HUES6 (cell line): ENCODE data around the gene DOLK.

Experiments
- H3K27ac ChIP-seq: 2 replicates; pipeline ENCODE4 v1.7.0; 2013; ENCODE audit warnings: low read depth, mild to moderate bottlenecking, low read length, inconsistent platforms
- H3K27me3 ChIP-seq: 2 replicates; pipeline ENCODE4 v1.6.1; 2013; ENCODE audit warnings: low read length; ENCODE audit not compliant: control insufficient read depth, insufficient read depth
- H3K36me3 ChIP-seq: 2 replicates; pipeline ENCODE4 v1.6.1; 2013; ENCODE audit warnings: low read length; ENCODE audit not compliant: control insufficient read depth, insufficient read depth
- H3K4me1 ChIP-seq: 2 replicates; pipeline ENCODE4 v1.6.1; 2013; ENCODE audit warnings: low read length; ENCODE audit not compliant: control insufficient read depth, insufficient read depth
- H3K4me3 ChIP-seq: 2 replicates; pipeline ENCODE4 v1.5.1; 2013; ENCODE audit warnings: low read depth, low read length
- H3K9ac ChIP-seq: one replicate; pipeline ENCODE4 v1.6.1; 2013; ENCODE audit warnings: mild to moderate bottlenecking, low read length
- H3K9me3 ChIP-seq: 2 replicates; pipeline ENCODE4 v1.6.1; 2013; ENCODE audit warnings: low read depth, low read length; ENCODE audit not compliant: control insufficient read depth, insufficient read depth

Gene DOLK

GRCh38 chr9:128929560-128929959, 17.8 kb downstream of the DOLK start:
- Histone ChIP-seq H3K27ac (no peak overlapping the region), H3K36me3 (no peaks in the 10 kb centered on the region), H3K9ac (no peak overlapping the region), H3K4me1 (peaks cover 2% of the 10 kb centered on the region; the same call in 1 of the 2 replicates), H3K27me3 (no peaks in the 10 kb centered on the region), H3K4me3 (no peak overlapping the region), H3K9me3 (no peaks in the 10 kb centered on the region)

- H3K36me3 ChIP-seq: no peaks in the 10 kb centered on the region
- H3K27me3 ChIP-seq: no peaks in the 10 kb centered on the region
- H3K27ac ChIP-seq: no peak overlapping the region
- H3K4me3 ChIP-seq: no peak overlapping the region
- no peak overlapping the region for H3K9ac ChIP-seq
- no peaks in the 10 kb centered on the region for H3K9me3 ChIP-seq
- peaks cover 2% of the 10 kb centered on the region; the same call in 1 of the 2 replicates for H3K4me1 ChIP-seq
These were observed 18.8 kb downstream of the DOLK start for GRCh38 chr9:128928624-128929023.

- no peaks in the 10 kb centered on the region for H3K36me3 ChIP-seq
- no peak overlapping the region for H3K9ac ChIP-seq
- H3K4me1 ChIP-seq: peaks cover 2% of the 10 kb centered on the region; the same call in 1 of the 2 replicates
- H3K9me3 ChIP-seq: no peaks in the 10 kb centered on the region
- H3K27me3 ChIP-seq: no peaks in the 10 kb centered on the region
- H3K4me3 ChIP-seq: no peak overlapping the region
- no peak overlapping the region for H3K27ac ChIP-seq
These were observed 19.5 kb downstream of the DOLK start for GRCh38 chr9:128927731-128928411.

GRCh38 chr9:128923493-128923883, 23.9 kb downstream of the DOLK start:
- Histone ChIP-seq H3K27me3 (no peaks in the 10 kb centered on the region), H3K27ac (no peak overlapping the region)

GRCh38 chr9:128921881-128922763, 25.3 kb downstream of the DOLK start:
- peak overlapping the region; percentile 68 for H3K4me3 ChIP-seq
- H3K9ac ChIP-seq: peak overlapping the region; percentile 63

More at GRCh38 chr9:128923493-128923883, 23.9 kb downstream of the DOLK start:
- H3K4me1 ChIP-seq: peaks cover 21% of the 10 kb centered on the region
- no peak overlapping the region for H3K9ac ChIP-seq
- H3K9me3 ChIP-seq: no peaks in the 10 kb centered on the region
- H3K4me3 ChIP-seq: no peak overlapping the region
- 0 out of 2 replicates have a peak, but pooled peaks cover 5% of the 10 kb centered on the region for H3K36me3 ChIP-seq

GRCh38 chr9:128920381-128921058, 26.9 kb downstream of the DOLK start, which contains the start of gene PHYHD1:
TSS of gene PHYHD1 (plus strand) at chr9:128920982. CDS start at chr9:128922324, 1,342 bp downstream.
- H3K9me3 ChIP-seq: no peaks in the 10 kb centered on the region
- H3K27me3 ChIP-seq: no peaks in the 10 kb centered on the region
- H3K36me3 ChIP-seq: peaks cover 31% of the 10 kb centered on the region
- peak within 1 kb of the TSS; percentile 63 for H3K9ac ChIP-seq
- peak within 1 kb of the TSS; percentile 68 for H3K4me3 ChIP-seq
- H3K27ac ChIP-seq: peak within 1 kb of the TSS; percentile 85
- H3K4me1 ChIP-seq: peaks cover 18% of the 10 kb centered on the region

More at GRCh38 chr9:128921881-128922763, 25.3 kb downstream of the DOLK start:
- Histone ChIP-seq H3K9me3 (no peaks in the 10 kb centered on the region), H3K27me3 (no peaks in the 10 kb centered on the region), H3K4me1 (peaks cover 18% of the 10 kb centered on the region), H3K27ac (peak overlapping the region; percentile 85), H3K36me3 (peaks cover 16% of the 10 kb centered on the region)

- peaks cover 18% of the 10 kb centered on the region for H3K4me1 ChIP-seq
- no peak overlapping the region for H3K4me3 ChIP-seq
- H3K9me3 ChIP-seq: no peaks in the 10 kb centered on the region
- no peak overlapping the region for H3K27ac ChIP-seq
- peaks cover 38% of the 10 kb centered on the region for H3K36me3 ChIP-seq
- no peaks in the 10 kb centered on the region for H3K27me3 ChIP-seq
- H3K9ac ChIP-seq: no peak overlapping the region
These were observed 27.9 kb downstream of the DOLK start for GRCh38 chr9:128919402-128920089.

- no peaks in the 10 kb centered on the region for H3K27me3 ChIP-seq
- H3K4me3 ChIP-seq: no peak overlapping the region
- no peak overlapping the region for H3K9ac ChIP-seq
- no peaks in the 10 kb centered on the region for H3K9me3 ChIP-seq
- H3K36me3 ChIP-seq: peaks cover 42% of the 10 kb centered on the region
- H3K4me1 ChIP-seq: peaks cover 18% of the 10 kb centered on the region
- no peak overlapping the region for H3K27ac ChIP-seq
These were observed 28.5 kb downstream of the DOLK start for GRCh38 chr9:128918921-128919320.

GRCh38 chr9:128917151-128917849, 30.1 kb downstream of the DOLK start:
- no peaks in the 10 kb centered on the region for H3K9me3 ChIP-seq
- H3K4me1 ChIP-seq: peaks cover 32% of the 10 kb centered on the region
- no peak overlapping the region for H3K9ac ChIP-seq
- no peak overlapping the region for H3K27ac ChIP-seq
- no peak overlapping the region for H3K4me3 ChIP-seq
- H3K27me3 ChIP-seq: no peaks in the 10 kb centered on the region
- H3K36me3 ChIP-seq: peaks cover 51% of the 10 kb centered on the region

GRCh38 chr9:128916745-128917144, 30.7 kb downstream of the DOLK start:
- H3K4me1 ChIP-seq: peaks cover 34% of the 10 kb centered on the region
- H3K4me3 ChIP-seq: no peak overlapping the region
- no peak overlapping the region for H3K9ac ChIP-seq
- H3K27ac ChIP-seq: no peak overlapping the region
- H3K9me3 ChIP-seq: no peaks in the 10 kb centered on the region
- H3K27me3 ChIP-seq: no peaks in the 10 kb centered on the region
- peaks cover 51% of the 10 kb centered on the region for H3K36me3 ChIP-seq
